PC-3 (cell line): ENCODE measurements around the gene C17orf67.

ENCODE experiments used
- EZH2 ChIP-seq: fragments of 300-600 bp; sonication (generic); IDR thresholded peaks from one replicate; pipeline ENCODE4 v1.6.1; 2017; ENCODE audit warnings: antibody characterized with exemption, mild to moderate bottlenecking, low read length; ENCODE audit not compliant: unreplicated experiment
- TF ChIP-seq, protein P1 (sequence below): fragments of 300-600 bp; sonication (generic); conservative IDR thresholded peaks from 2 replicates; pipeline ENCODE4 v1.5.1; 2017; ENCODE audit warnings: antibody characterized with exemption, low read depth, mild to moderate bottlenecking, low read length

GRCh38 chr17:56850591-56850990 lies 16.9 kb upstream of the C17orf67 start:
- TF ChIP-seq, protein P1, sequence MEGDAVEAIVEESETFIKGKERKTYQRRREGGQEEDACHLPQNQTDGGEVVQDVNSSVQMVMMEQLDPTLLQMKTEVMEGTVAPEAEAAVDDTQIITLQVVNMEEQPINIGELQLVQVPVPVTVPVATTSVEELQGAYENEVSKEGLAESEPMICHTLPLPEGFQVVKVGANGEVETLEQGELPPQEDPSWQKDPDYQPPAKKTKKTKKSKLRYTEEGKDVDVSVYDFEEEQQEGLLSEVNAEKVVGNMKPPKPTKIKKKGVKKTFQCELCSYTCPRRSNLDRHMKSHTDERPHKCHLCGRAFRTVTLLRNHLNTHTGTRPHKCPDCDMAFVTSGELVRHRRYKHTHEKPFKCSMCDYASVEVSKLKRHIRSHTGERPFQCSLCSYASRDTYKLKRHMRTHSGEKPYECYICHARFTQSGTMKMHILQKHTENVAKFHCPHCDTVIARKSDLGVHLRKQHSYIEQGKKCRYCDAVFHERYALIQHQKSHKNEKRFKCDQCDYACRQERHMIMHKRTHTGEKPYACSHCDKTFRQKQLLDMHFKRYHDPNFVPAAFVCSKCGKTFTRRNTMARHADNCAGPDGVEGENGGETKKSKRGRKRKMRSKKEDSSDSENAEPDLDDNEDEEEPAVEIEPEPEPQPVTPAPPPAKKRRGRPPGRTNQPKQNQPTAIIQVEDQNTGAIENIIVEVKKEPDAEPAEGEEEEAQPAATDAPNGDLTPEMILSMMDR, result no peak
- TF ChIP-seq EZH2, result no peak
